Measurements from ENCODE around the gene CLECL1.
"Not testable (repeated sequence)": the region's sequence is repeated elsewhere in the genome, so short reads cannot be mapped to it uniquely, and the experiment has no call there.

The CLECL1 gene

GRCh38 chr12:9727813-9728212, 5.1 kb downstream of the CLECL1 start:
- H3K4me3 ChIP-seq = no peak overlapping the region
- no peak overlapping the region for H3K27ac ChIP-seq

GRCh38 chr12:9725213-9725870, 7.6 kb downstream of the CLECL1 start:
- no peak overlapping the region for H3K27ac ChIP-seq
- no peak overlapping the region for H3K4me3 ChIP-seq

GRCh38 chr12:9724023-9724422, 8.9 kb downstream of the CLECL1 start:
- no peak overlapping the region for H3K27ac ChIP-seq
- no peak overlapping the region for H3K4me3 ChIP-seq

- H3K4me3 ChIP-seq = no peak overlapping the region
- peak overlapping the region in 3 of 21 experiments; percentile 11 to 53 (median 48) for H3K27ac ChIP-seq
Measured at GRCh38 chr12:9721394-9722092, 11.4 kb downstream of the CLECL1 start.

GRCh38 chr12:9719790-9720189, 13.1 kb downstream of the CLECL1 start:
- H3K4me3 ChIP-seq = no peak overlapping the region
- H3K27ac ChIP-seq = no peak overlapping the region

GRCh38 chr12:9718968-9719367, 13.9 kb downstream of the CLECL1 start:
- Histone ChIP-seq H3K4me3 (no peak overlapping the region), H3K27ac (no peak overlapping the region)

GRCh38 chr12:9717070-9717925, 15.6 kb downstream of the CLECL1 start:
- Histone ChIP-seq H3K4me3 (no peak overlapping the region), H3K27ac (no peak overlapping the region)

- H3K27ac ChIP-seq = peak overlapping the region in 1 of 21 experiments; percentile 49
Measured at GRCh38 chr12:9713032-9713558, 19.8 kb downstream of the CLECL1 start.

GRCh38 chr12:9711664-9712063, 21.2 kb downstream of the CLECL1 start:
- H3K4me3 ChIP-seq = no peak overlapping the region

More at GRCh38 chr12:9713032-9713558, 19.8 kb downstream of the CLECL1 start:
- H3K4me3 ChIP-seq = not testable (repeated sequence)

GRCh38 chr12:9710584-9711375, 22.1 kb downstream of the CLECL1 start:
- Histone ChIP-seq H3K4me3 (no peak overlapping the region), H3K27ac (no peak overlapping the region)

More at GRCh38 chr12:9711664-9712063, 21.2 kb downstream of the CLECL1 start:
- H3K27ac ChIP-seq = no peak overlapping the region

GRCh38 chr12:9708853-9709252, 24.0 kb downstream of the CLECL1 start:
- Histone ChIP-seq H3K27ac (no peak overlapping the region), H3K4me3 (no peak overlapping the region)

- Histone ChIP-seq H3K4me3 (no peak overlapping the region), H3K27ac (peak overlapping the region in 10 of 21 experiments; percentile 15 to 81 (median 44))
Measured at GRCh38 chr12:9707864-9708808, 24.8 kb downstream of the CLECL1 start.

- peak overlapping the region in 7 of 21 experiments; percentile 5 to 81 (median 73) for H3K27ac ChIP-seq
- H3K4me3 ChIP-seq = no peak overlapping the region
Measured at GRCh38 chr12:9707356-9707755, 25.5 kb downstream of the CLECL1 start.

- Histone ChIP-seq H3K4me3 (no peak overlapping the region), H3K27ac (peak overlapping the region in 1 of 21 experiments; percentile 2)
Measured at GRCh38 chr12:9706086-9706685, 26.7 kb downstream of the CLECL1 start.

GRCh38 chr12:9704561-9704960, 28.3 kb downstream of the CLECL1 start:
- H3K27ac ChIP-seq, H3K4me3 ChIP-seq: not testable (repeated sequence)

- Histone ChIP-seq H3K27ac (peak overlapping the region in 5 of 21 experiments; percentile 11 to 75 (median 36)), H3K4me3 (no peak overlapping the region)
Measured at GRCh38 chr12:9702255-9702654, 30.6 kb downstream of the CLECL1 start.

GRCh38 chr12:9701380-9702154, 31.3 kb downstream of the CLECL1 start:
- H3K27ac ChIP-seq = peak overlapping the region in 5 of 21 experiments; percentile 11 to 75 (median 36)
- H3K4me3 ChIP-seq = no peak overlapping the region

Measured in skin epidermis (tissue), 12 donors.